IMR-90 (cell line): ENCODE measurements around the gene USP10. TPM values are rescaled to one million over a fixed set of nuclear protein-coding genes. Genes with fewer than 3 reads are reported as not detected.
A peak's percentile ranks its signal among the peaks of the same experiment; 100 is the strongest.

Experiments
- ATAC-seq: fragments of 200-7000 bp; cut with Tn5 transposase; 2 replicates; pipeline ENCODE4 v1.9.1; 2020; ENCODE audit warnings: low read depth, mild to moderate bottlenecking, moderate library complexity
- BruUV-seq: library from RNA; stranded (reverse); fragments of 400-500 nt; replicated peaks from 2 replicates; lab custom pipeline; 2021; lab: Mats Ljungman, UMichigan
- CTCF ChIA-PET: fragments of 300-600 bp; formaldehyde crosslinking; extraction: SDS; loops from one replicate; lab custom pipeline; 2021; ENCODE audit warnings: antibody characterized with exemption; lab: Yijun Ruan, JAX
- POLR2A ChIA-PET: fragments of 300-600 bp; sonication (Branson Sonifier 250); formaldehyde crosslinking; loops from one replicate; lab custom pipeline; 2022; ENCODE audit warnings: antibody characterized with exemption; ENCODE audit not compliant: unreplicated experiment; lab: Charles Lee
- DNase-seq: peaks from one replicate; pipeline ENCODE4 v3.0.0; 2013
- H2AFZ ChIP-seq: replicated peaks from 2 replicates; pipeline ENCODE3; 2013; ENCODE audit warnings: low read length, mild to moderate bottlenecking; ENCODE audit not compliant: poor library complexity
- H2AK5ac ChIP-seq: 2 replicates; pipeline ENCODE4 v1.6.1; 2013; ENCODE audit warnings: low read depth, low read length, inconsistent platforms
- H2AK9ac ChIP-seq: replicated peaks from 2 replicates; pipeline ENCODE3; 2013; ENCODE audit warnings: mild to moderate bottlenecking, low read depth, low read length, moderate library complexity; ENCODE audit not compliant: poor library complexity
- H2BK120ac ChIP-seq: 2 replicates; pipeline ENCODE4 v1.6.1; 2013; ENCODE audit warnings: low read depth, low read length, inconsistent platforms
- H2BK15ac ChIP-seq: 3 replicates; pipeline ENCODE4 v1.6.1; 2013; ENCODE audit warnings: low read depth, low read length, inconsistent platforms
- H2BK20ac ChIP-seq: 2 replicates; pipeline ENCODE4 v1.6.1; 2013; ENCODE audit warnings: low read depth, mild to moderate bottlenecking, inconsistent platforms, low read length, moderate library complexity
- H2BK5ac ChIP-seq: 2 replicates; pipeline ENCODE4 v1.6.1; 2013; ENCODE audit warnings: mild to moderate bottlenecking, low read depth, low read length, inconsistent platforms; ENCODE audit not compliant: poor library complexity, severe bottlenecking
- H3K14ac ChIP-seq: replicated peaks from 2 replicates; pipeline ENCODE4 v1.6.1; 2013; ENCODE audit warnings: low read depth, low read length, inconsistent platforms
- H3K18ac ChIP-seq: 2 replicates; pipeline ENCODE4 v1.6.1; 2013; ENCODE audit warnings: low read depth, low read length, control low read depth
- H3K23ac ChIP-seq: 2 replicates; pipeline ENCODE4 v1.6.1; 2013; ENCODE audit warnings: low read depth, low read length, inconsistent platforms
- H3K27ac ChIP-seq: 2 replicates; pipeline ENCODE4 v1.5.1; 2013; ENCODE audit warnings: mild to moderate bottlenecking, control low read depth, low read length; ENCODE audit not compliant: insufficient read depth
- H3K27me3 ChIP-seq: 2 replicates; pipeline ENCODE4 v1.6.1; 2013; ENCODE audit warnings: low read length; ENCODE audit not compliant: control insufficient read depth, insufficient read depth
- H3K36me3 ChIP-seq: 2 replicates; pipeline ENCODE4 v1.6.1; 2013; ENCODE audit warnings: low read length, mixed read lengths; ENCODE audit not compliant: control insufficient read depth, insufficient read depth
- H3K4ac ChIP-seq: 2 replicates; pipeline ENCODE4 v1.6.1; 2013; ENCODE audit warnings: low read depth, low read length, inconsistent platforms
- H3K4me1 ChIP-seq: 2 replicates; pipeline ENCODE4 v1.6.1; 2013; ENCODE audit warnings: low read length, mixed read lengths; ENCODE audit not compliant: control insufficient read depth, insufficient read depth
- H3K4me2 ChIP-seq: 2 replicates; pipeline ENCODE4 v1.6.1; 2013; ENCODE audit warnings: low read depth, mild to moderate bottlenecking, control low read depth, low read length, moderate library complexity
- H3K4me3 ChIP-seq: 2 replicates; pipeline ENCODE4 v1.5.1; 2013; ENCODE audit warnings: low read depth, mild to moderate bottlenecking, control low read depth, low read length, moderate library complexity; ENCODE audit not compliant: insufficient read depth
- H3K56ac ChIP-seq: 2 replicates; pipeline ENCODE4 v1.6.1; 2013; ENCODE audit warnings: low read length, inconsistent platforms; ENCODE audit not compliant: insufficient read depth; ENCODE audit errors: extremely low read depth
- H3K79me1 ChIP-seq, 2 experiments: 2 replicates each; pipeline ENCODE4 v1.6.1; 2013; ENCODE audit warnings: low read length in 2 of 2, inconsistent platforms in 1 of 2, low read depth in 1 of 2
- H3K9ac ChIP-seq: 2 replicates; pipeline ENCODE4 v1.6.1; 2013; ENCODE audit warnings: low read depth, low read length, control low read depth
- H3K9me1 ChIP-seq: 2 replicates; pipeline ENCODE4 v1.6.1; 2013; ENCODE audit warnings: low read length, inconsistent platforms; ENCODE audit not compliant: insufficient read depth
- H3K9me3 ChIP-seq: 2 replicates; pipeline ENCODE4 v1.6.1; 2013; ENCODE audit warnings: low read length; ENCODE audit not compliant: control insufficient read depth, insufficient read depth
- H4K20me1 ChIP-seq: 2 replicates; pipeline ENCODE4 v1.6.1; 2013; ENCODE audit warnings: low read length, inconsistent platforms; ENCODE audit not compliant: insufficient read depth
- H4K5ac ChIP-seq: 2 replicates; pipeline ENCODE4 v1.6.1; 2013; ENCODE audit warnings: mild to moderate bottlenecking, low read depth, low read length, control low read depth
- H4K8ac ChIP-seq, 2 experiments: 2 replicates each; pipeline ENCODE4 v1.6.1; 2013; ENCODE audit warnings: low read depth in 2 of 2, low read length in 2 of 2, control low read depth in 1 of 2, inconsistent platforms in 1 of 2
- H4K91ac ChIP-seq: 2 replicates; pipeline ENCODE4 v1.6.1; 2013; ENCODE audit warnings: low read depth, low read length, inconsistent platforms; ENCODE audit not compliant: insufficient read depth
- MAFK ChIP-seq: IDR thresholded peaks from 2 replicates; pipeline ENCODE4 v1.6.1; 2012; ENCODE audit warnings: low read depth, low read length, improper control_type of control experiment
- RAD21 ChIP-seq: IDR thresholded peaks from 2 replicates; pipeline ENCODE4 v1.6.1; 2012; ENCODE audit warnings: low read length, improper control_type of control experiment
- WGBS, 2 experiments: methylation state at CpG; one replicate each; pipeline versions ENCODE4 v1.1.5 to v1.1.7; 2013; ENCODE audit warnings: missing lambda C conversion rate in 2 of 2; ENCODE audit not compliant: insufficient read length in 1 of 2; ENCODE audit errors: extremely low coverage in 2 of 2; 5-methylcytosine and 5-hydroxymethylcytosine counted together
- dilution Hi-C: fragments of 300-500 bp; cut with HindIII; formaldehyde crosslinking; loops from one replicate; pipeline ENCODE4 v1.14.3; 2018; ENCODE audit warnings: low sequenced_read_pairs; ENCODE audit not compliant: unreplicated experiment
- in situ Hi-C: fragments of 300-500 bp; cut with MboI; formaldehyde crosslinking; loops from 3 replicates; pipeline ENCODE4 v1.14.3; 2019; ENCODE audit warnings: low sequenced_read_pairs, inconsistent platforms, mixed read lengths
- intact Hi-C: fragments of 100-400 bp; cut with micrococcal nuclease; formaldehyde crosslinking; loops from 2 replicates; pipeline ENCODE4 v1.10.0; 2022
- polyA plus RNA-seq, 3 experiments: library from polyadenylated mRNA; depleted of rRNA; stranded (reverse); fragments of >200 nt; gene quantifications; 2 replicates each; pipeline ENCODE4 v1.2.3, GENCODE V29; 2012; ENCODE audit warnings: low replicate concordance in 1 of 3
- total RNA-seq: library from RNA; depleted of rRNA; stranded (reverse); fragments of >200 nt; gene quantifications from 2 replicates; pipeline ENCODE4 v1.2.3, GENCODE V29; 2012

Gene USP10
- total and polyA plus RNA-seq, 2 of the 4 experiments (the other 2 are of a cell fraction) = 54.3 to 79.0 TPM

DNA sequence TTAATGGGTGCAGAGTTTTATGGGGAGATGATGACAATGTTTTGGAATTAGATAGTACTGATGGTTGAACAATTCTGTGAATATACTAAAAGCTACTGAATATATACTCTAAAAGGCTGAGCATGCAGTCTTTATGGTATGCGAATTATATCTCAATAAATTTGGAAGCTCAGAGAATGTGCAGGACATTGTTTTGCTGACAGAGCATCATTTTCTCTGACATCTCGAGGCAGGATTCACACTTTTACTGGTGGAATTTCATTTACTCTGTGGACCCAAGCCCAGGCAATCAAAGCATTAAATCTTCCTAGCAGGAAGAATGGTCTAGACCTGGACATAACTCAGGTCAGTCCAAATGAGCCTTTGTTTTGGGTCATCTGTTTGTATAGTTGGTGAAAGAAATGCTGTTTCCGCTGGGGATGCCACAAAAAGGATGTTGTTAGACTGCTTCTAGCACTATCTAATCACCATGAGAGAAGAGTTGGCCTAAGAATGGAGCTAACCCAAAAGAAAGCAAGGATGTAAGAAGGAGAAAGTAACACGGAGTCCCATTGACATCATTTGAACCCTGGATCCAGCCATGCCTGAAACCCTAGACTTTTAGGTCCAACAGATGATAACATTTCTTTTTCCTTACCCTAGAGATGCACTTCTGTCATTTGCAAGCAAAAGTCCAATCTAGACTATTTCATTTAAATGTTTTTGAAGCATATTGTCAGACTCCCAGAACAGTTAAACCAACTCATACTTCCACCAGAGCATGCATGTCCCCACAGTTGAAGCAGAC lies 18.8 kb upstream of the USP10 start:
- H3K36me3 ChIP-seq = no peaks in the 10 kb centered on the region
- dilution Hi-C loops = no loop called here
- no peaks in the 10 kb centered on the region; the same call in 1 of the 2 replicates for H3K27me3 ChIP-seq
- TF ChIP-seq MAFK (peak; percentile 48; the same call in 1 of the 2 replicates), RAD21 (no peak)
- CTCF ChIA-PET = interaction anchor here (1.0 kb wide), 1 partner anchor 8 kb away, joined by 3 read pairs; no protein-coding TSS in a partner anchor
- H4K20me1 ChIP-seq = no peaks in the 10 kb centered on the region
- BruUV-seq = no TSS peak
- H3K9me1 ChIP-seq = peaks cover 3% of the 10 kb centered on the region
- no peak overlapping the region for H2BK20ac ChIP-seq
- whole genome bisulfite sequencing, 2 experiments = 90% methylated on average over 2 of the region's 4 CpGs; no CpG with 5 or more reads in 1 of the 2 experiments
- no peak overlapping the region for H4K8ac ChIP-seq
- H2AFZ ChIP-seq = no peak overlapping the region
- POLR2A ChIA-PET = no interaction called here
- no peak overlapping the region for H3K14ac ChIP-seq
- H3K4me2 ChIP-seq = no peak overlapping the region
- no peak overlapping the region for H3K4ac ChIP-seq
- intact Hi-C loops = no loop called here
- H4K5ac ChIP-seq = no peak overlapping the region
- no peak overlapping the region for H3K9ac ChIP-seq
- H2BK15ac ChIP-seq = no peak overlapping the region
- H3K79me1 ChIP-seq = no peaks in the 10 kb centered on the region
- H3K4me1 ChIP-seq = peaks cover 7% of the 10 kb centered on the region
- in situ Hi-C loops = no loop called here
- H2AK9ac ChIP-seq = no peak overlapping the region
- no peak overlapping the region for H3K18ac ChIP-seq
- H3K23ac ChIP-seq = no peak overlapping the region
- H2AK5ac ChIP-seq = no peak overlapping the region
- H2BK120ac ChIP-seq = no peak overlapping the region
- no peak overlapping the region for H3K56ac ChIP-seq
- ATAC-seq (no peak), DNase-seq (no peak)
- no peak overlapping the region for H4K91ac ChIP-seq
- peaks cover 3% of the 10 kb centered on the region; the same call in 1 of the 2 replicates for H3K9me3 ChIP-seq
- no peak overlapping the region for H2BK5ac ChIP-seq
- H3K4me3 ChIP-seq = no peak overlapping the region
- H3K27ac ChIP-seq = no peak overlapping the region
